Measurements from ENCODE around the gene TANGO2.

TANGO2 gene

DNA sequence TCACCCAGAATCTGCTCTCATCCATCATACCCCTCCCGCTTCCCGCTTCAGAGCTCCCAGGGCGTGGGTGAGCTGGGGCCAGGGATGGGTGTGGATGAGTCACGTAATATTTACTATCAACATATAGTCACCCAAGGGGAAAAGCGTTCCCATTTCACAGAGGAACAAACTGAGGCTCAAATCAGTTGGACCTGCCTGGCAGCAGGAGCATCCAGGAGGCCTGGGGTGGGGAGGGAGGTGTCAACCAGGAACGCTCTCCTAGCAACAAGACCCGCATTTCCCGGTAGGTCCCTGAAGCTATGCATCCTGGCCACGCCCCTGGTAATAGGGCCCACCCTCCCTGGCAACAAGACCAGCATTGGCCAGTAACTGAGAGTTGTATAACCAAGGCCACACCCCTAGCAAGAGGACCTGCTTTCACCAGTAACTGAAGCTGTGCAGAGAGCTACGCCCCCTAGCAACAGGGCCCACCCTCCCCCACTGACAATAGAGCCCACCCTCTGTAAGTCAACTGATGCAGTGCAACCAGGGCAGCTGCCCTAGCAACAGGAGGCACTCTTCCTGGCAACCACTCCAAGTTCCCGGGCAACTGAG, 46.5 kb upstream of the TANGO2 start:
- TF ChIP-seq, protein P1, sequence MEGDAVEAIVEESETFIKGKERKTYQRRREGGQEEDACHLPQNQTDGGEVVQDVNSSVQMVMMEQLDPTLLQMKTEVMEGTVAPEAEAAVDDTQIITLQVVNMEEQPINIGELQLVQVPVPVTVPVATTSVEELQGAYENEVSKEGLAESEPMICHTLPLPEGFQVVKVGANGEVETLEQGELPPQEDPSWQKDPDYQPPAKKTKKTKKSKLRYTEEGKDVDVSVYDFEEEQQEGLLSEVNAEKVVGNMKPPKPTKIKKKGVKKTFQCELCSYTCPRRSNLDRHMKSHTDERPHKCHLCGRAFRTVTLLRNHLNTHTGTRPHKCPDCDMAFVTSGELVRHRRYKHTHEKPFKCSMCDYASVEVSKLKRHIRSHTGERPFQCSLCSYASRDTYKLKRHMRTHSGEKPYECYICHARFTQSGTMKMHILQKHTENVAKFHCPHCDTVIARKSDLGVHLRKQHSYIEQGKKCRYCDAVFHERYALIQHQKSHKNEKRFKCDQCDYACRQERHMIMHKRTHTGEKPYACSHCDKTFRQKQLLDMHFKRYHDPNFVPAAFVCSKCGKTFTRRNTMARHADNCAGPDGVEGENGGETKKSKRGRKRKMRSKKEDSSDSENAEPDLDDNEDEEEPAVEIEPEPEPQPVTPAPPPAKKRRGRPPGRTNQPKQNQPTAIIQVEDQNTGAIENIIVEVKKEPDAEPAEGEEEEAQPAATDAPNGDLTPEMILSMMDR (IDR thresholded peaks at IDR 0.05; ENCODE audit: low read depth, low read length, missing control alignments), result no peak
- in situ Hi-C loops (cut with HindIII; ENCODE audit: low sequenced_read_pairs), result loop anchor here (5.0 kb wide), 1 partner anchor 48 kb away; the partner anchor contains the start of gene TANGO2
- no peak for DNase-seq (ENCODE audit: low read depth)
- H3K4me3 ChIP-seq (ENCODE audit: low read depth, low read length), result no peak overlapping the region

DNA sequence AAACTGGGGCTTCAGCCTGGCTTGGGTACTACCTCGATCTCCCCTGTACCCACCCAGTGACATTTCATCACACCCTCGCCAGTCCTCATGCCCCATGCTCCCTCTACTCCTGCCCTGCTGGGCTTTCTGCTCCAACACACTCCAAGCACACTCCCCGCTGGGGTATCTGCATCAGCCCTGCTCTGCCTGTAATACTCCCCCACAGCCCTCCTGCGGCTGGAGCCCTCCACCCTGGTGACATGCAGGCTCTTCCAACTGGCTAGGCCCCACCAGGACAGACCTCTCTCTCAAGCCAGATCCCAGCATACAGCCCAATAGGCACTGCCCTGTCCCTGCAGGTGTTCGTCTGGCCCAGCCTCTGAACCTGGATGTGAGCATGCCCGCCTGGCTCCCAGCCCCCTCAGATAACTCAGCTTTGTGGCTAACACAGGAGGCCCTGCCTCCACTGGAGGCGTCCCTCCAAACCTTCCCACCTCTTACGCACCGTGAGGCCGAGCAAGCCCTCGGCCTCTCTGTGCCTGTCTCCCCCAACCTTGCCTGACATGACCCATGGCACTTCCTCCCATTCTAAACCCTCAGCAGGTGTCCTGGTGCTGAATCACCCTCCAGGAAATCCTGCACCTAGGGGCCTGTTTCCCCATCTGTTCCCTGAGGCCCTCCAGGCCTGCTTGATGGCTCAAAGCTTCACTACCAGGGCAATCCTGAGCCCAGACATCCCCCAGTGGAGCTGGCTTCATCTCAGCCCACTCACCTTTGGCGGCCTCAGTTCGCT, 45.8 kb upstream of the TANGO2 start:
- DNase-seq (ENCODE audit: low read depth), result no peak
- H3K4me3 ChIP-seq (ENCODE audit: low read depth, low read length), result no peak overlapping the region
- TF ChIP-seq, protein P1 (IDR thresholded peaks at IDR 0.05; ENCODE audit: low read depth, low read length, missing control alignments), result no peak
- in situ Hi-C loops (cut with HindIII; ENCODE audit: low sequenced_read_pairs), result loop anchor here (5.0 kb wide), 1 partner anchor 47 kb away; the partner anchor contains the start of gene TANGO2

DNA sequence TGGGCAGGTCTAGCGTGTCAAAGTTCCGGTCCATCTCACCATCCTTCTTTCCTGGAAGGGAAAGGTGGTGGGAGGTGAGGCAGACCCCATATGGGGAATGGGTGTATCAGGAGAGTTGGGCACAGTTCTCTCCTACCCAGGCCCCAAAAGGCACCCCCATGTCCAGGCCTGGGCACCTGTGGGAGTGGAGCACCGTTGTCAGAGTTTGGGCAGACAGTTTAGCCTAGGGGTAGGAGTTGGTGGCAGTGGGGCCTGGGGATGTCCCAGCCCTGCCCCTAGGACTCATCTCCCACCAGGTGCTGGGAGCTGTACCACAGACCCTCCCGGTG, 45.2 kb upstream of the TANGO2 start:
- TF ChIP-seq, protein P1 (IDR thresholded peaks at IDR 0.05; ENCODE audit: low read depth, low read length, missing control alignments), result no peak
- in situ Hi-C loops (cut with HindIII; ENCODE audit: low sequenced_read_pairs), result no loop called here
- no peak for DNase-seq (ENCODE audit: low read depth)
- H3K4me3 ChIP-seq (ENCODE audit: low read depth, low read length), result no peak overlapping the region

DNA sequence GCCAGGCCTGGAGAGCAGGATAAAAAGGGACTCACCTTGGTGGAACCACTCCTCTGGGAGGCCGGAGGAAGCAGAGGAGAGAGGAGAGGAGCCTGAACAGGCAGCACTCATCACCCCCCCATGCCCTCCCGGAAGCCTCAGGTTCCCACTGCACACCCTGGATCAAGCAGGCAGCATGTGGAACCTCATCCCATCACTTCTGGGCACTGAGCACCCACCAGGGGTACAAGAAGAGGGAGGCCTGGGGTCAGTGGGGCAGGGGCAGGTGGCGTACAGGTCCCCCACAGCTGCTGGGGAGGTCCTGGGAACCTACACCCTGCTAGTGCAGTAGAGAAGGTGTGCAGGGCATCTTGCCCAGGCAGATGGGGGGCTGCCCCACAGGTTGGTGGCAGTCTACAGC, 44.2 kb upstream of the TANGO2 start:
- in situ Hi-C loops (cut with HindIII; ENCODE audit: low sequenced_read_pairs), result no loop called here
- H3K4me3 ChIP-seq (ENCODE audit: low read depth, low read length), result no peak overlapping the region
- no peak for DNase-seq (ENCODE audit: low read depth)
- TF ChIP-seq, protein P1 (IDR thresholded peaks at IDR 0.05; ENCODE audit: low read depth, low read length, missing control alignments), result no peak

DNA sequence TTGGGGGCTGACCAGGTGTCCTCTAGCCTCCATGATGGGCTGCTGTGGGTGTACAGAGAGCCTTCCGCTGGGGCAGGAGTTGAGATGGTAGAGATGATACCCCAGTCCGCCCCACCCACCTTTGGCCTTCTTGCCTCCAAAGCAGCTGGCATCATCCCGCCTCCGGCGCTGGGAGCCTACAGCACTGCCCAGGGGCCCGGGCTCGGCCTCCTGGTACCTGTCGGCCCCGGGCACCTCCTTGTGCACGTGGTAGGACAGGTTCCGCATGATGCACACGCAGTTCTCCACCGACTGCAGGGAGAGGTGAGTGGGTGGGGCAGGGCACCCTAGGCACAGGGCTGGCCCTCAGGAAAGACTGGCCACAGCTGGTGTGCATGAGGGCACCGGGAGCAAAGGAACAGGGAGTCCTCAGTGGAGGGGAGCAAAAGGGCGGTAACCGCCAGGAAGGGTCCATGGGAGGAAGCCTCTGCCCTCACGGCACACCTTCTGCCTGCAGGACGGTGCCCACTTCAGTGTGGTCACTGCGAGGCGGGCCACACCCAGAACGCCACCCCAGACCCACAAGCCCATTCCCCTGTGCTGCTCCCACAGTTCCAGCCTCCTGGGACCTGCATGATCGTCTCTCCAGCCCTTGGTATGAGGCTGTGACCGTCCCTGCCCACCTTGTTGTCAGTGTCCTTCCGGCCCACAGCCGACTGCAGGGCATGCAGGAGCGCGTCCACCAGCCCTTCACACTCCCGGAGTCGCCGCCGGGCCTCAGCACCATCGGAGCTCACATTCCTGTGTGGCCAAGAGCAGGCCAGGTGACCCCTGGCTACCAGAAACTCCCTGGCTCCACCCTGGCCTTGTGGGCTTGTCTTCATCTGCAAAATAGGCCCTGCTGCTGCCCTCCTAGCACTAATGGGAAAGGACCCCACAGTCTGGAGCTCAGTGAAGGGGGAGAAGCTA, 43.3 kb upstream of the TANGO2 start:
- DNase-seq (ENCODE audit: low read depth), result no peak
- TF ChIP-seq, protein P1 (IDR thresholded peaks at IDR 0.05; ENCODE audit: low read depth, low read length, missing control alignments), result no peak
- in situ Hi-C loops (cut with HindIII; ENCODE audit: low sequenced_read_pairs), result no loop called here
- no peak overlapping the region for H3K4me3 ChIP-seq (ENCODE audit: low read depth, low read length)

DNA sequence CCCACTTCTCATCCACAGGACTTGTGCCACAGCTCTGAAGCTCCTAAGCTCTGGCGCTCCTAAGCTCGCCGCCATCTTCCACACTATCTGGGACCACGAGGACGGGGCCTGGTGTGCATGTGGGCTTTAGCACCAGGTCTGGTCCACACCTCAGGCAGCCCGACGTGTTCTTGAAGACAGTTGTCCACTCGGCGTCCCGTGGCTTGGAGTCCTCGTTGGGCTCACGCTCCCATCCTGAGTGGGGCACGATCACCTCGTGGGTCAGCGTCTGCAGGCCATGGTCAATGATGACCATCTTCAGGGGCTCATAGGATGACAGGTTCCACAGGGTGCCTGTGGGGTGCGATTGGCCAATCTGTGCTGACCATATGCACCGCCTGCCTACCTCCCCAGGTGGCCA, 42.2 kb upstream of the TANGO2 start:
- no peak overlapping the region for H3K4me3 ChIP-seq (ENCODE audit: low read depth, low read length)
- in situ Hi-C loops (cut with HindIII; ENCODE audit: low sequenced_read_pairs), result no loop called here
- no peak for DNase-seq (ENCODE audit: low read depth)
- TF ChIP-seq, protein P1 (IDR thresholded peaks at IDR 0.05; ENCODE audit: low read depth, low read length, missing control alignments), result no peak

All from astrocyte of the cerebellum (primary cell).